Subcutaneous abdominal adipose tissue (tissue), 5 donors: ENCODE measurements around the gene TM9SF1.
A peak's percentile ranks its signal among the peaks of the same experiment; 100 is the strongest.

Experiments used
- H3K27ac ChIP-seq: one replicate; pipeline ENCODE4 v1.7.0; 2013; ENCODE audit warnings: low read depth, mild to moderate bottlenecking, inconsistent platforms, low read length, moderate library complexity
- H3K27me3 ChIP-seq, 5 donors: one replicate each; pipeline ENCODE4 v1.7.0; 2013; ENCODE audit warnings: low read length in 5 of 5, inconsistent platforms in 1 of 5; ENCODE audit not compliant: control insufficient read depth in 5 of 5, insufficient read depth in 4 of 5
- H3K36me3 ChIP-seq, 5 donors: one replicate each; pipeline ENCODE4 v1.7.0; 2013; ENCODE audit warnings: low read length in 5 of 5; ENCODE audit not compliant: control insufficient read depth in 5 of 5, insufficient read depth in 5 of 5
- H3K4me1 ChIP-seq, 5 donors: one replicate each; pipeline ENCODE4 v1.7.0; 2013; ENCODE audit warnings: low read length in 5 of 5, mild to moderate bottlenecking in 3 of 5, moderate library complexity in 1 of 5; ENCODE audit not compliant: control insufficient read depth in 5 of 5, insufficient read depth in 5 of 5
- H3K4me3 ChIP-seq, 5 donors: one replicate each; pipeline ENCODE4 v1.7.0; 2013; ENCODE audit warnings: low read length in 5 of 5, low read depth in 1 of 5
- H3K9ac ChIP-seq, 5 donors: one replicate each; pipeline ENCODE4 v1.7.0; 2013; ENCODE audit warnings: low read length in 5 of 5, mild to moderate bottlenecking in 4 of 5, moderate library complexity in 3 of 5
- H3K9me3 ChIP-seq, 5 donors: one replicate each; pipeline ENCODE4 v1.7.0; 2013; ENCODE audit warnings: low read length in 5 of 5; ENCODE audit not compliant: control insufficient read depth in 5 of 5
- donor health status: healthy.
- donor health status: healthy.
- donor health status: healthy.
- donor health status: healthy.
- donor health status: healthy.

Gene TM9SF1

GRCh38 chr14:24179294-24179960 is 15.8 kb downstream of the TM9SF1 start:
- no peaks in the 10 kb centered on the region for H3K27me3 ChIP-seq
- peak overlapping the region; percentile 10 for H3K27ac ChIP-seq
- H3K9me3 ChIP-seq: no peaks in the 10 kb centered on the region
- H3K4me1 ChIP-seq: no peaks in the 10 kb centered on the region
- H3K9ac ChIP-seq: peak overlapping the region in 1 of 5 donors; percentile 37
- H3K4me3 ChIP-seq: no peak overlapping the region
- H3K36me3 ChIP-seq: peaks cover 0 to 94% (median 81%) of the 10 kb centered on the region in 5 donors

GRCh38 chr14:24178399-24179178 is 16.7 kb downstream of the TM9SF1 start:
- H3K36me3 ChIP-seq: peaks cover 0 to 89% (median 73%) of the 10 kb centered on the region in 5 donors
- no peaks in the 10 kb centered on the region for H3K27me3 ChIP-seq
- no peak overlapping the region for H3K27ac ChIP-seq
- H3K4me1 ChIP-seq: no peaks in the 10 kb centered on the region
- H3K9ac ChIP-seq: no peak overlapping the region
- H3K4me3 ChIP-seq: no peak overlapping the region
- H3K9me3 ChIP-seq: no peaks in the 10 kb centered on the region

- Histone ChIP-seq H3K9ac (no peak overlapping the region), H3K27ac (no peak overlapping the region), H3K4me1 (no peaks in the 10 kb centered on the region), H3K27me3 (no peaks in the 10 kb centered on the region), H3K36me3 (peaks cover 0 to 89% (median 73%) of the 10 kb centered on the region in 5 donors), H3K9me3 (no peaks in the 10 kb centered on the region), H3K4me3 (no peak overlapping the region)
Measured at GRCh38 chr14:24177891-24178290, 17.4 kb downstream of the TM9SF1 start.

GRCh38 chr14:24177041-24177825 is 18.0 kb downstream of the TM9SF1 start:
- Histone ChIP-seq H3K9me3 (no peaks in the 10 kb centered on the region), H3K4me1 (peaks cover 0 to under 1% (median 0%) of the 10 kb centered on the region in 5 donors), H3K27me3 (no peaks in the 10 kb centered on the region), H3K36me3 (peaks cover 0 to 89% (median 70%) of the 10 kb centered on the region in 5 donors), H3K9ac (no peak overlapping the region), H3K27ac (no peak overlapping the region), H3K4me3 (no peak overlapping the region)

GRCh38 chr14:24176599-24176998 is 18.6 kb downstream of the TM9SF1 start:
- peaks cover 0 to 83% (median 64%) of the 10 kb centered on the region in 5 donors for H3K36me3 ChIP-seq
- H3K27ac ChIP-seq: no peak overlapping the region
- H3K9ac ChIP-seq: no peak overlapping the region
- peaks cover 0 to 7% (median 5%) of the 10 kb centered on the region in 5 donors for H3K4me1 ChIP-seq
- no peaks in the 10 kb centered on the region for H3K9me3 ChIP-seq
- no peak overlapping the region for H3K4me3 ChIP-seq
- H3K27me3 ChIP-seq: no peaks in the 10 kb centered on the region

- Histone ChIP-seq H3K4me1 (peaks cover 0 to 11% (median 5%) of the 10 kb centered on the region in 5 donors), H3K27me3 (no peaks in the 10 kb centered on the region), H3K9me3 (no peaks in the 10 kb centered on the region), H3K9ac (no peak overlapping the region), H3K36me3 (peaks cover 2 to 61% (median 36%) of the 10 kb centered on the region in 5 donors), H3K4me3 (no peak overlapping the region), H3K27ac (no peak overlapping the region)
Measured at GRCh38 chr14:24172871-24173281, 22.4 kb downstream of the TM9SF1 start.

- Histone ChIP-seq H3K4me3 (peak overlapping the region in 2 of 5 donors; percentile 22 to 50), H3K27me3 (no peaks in the 10 kb centered on the region), H3K9me3 (no peaks in the 10 kb centered on the region), H3K9ac (no peak overlapping the region), H3K4me1 (peaks cover 0 to 11% (median 5%) of the 10 kb centered on the region in 5 donors), H3K27ac (no peak overlapping the region), H3K36me3 (peaks cover 2 to 59% (median 36%) of the 10 kb centered on the region in 5 donors)
Measured at GRCh38 chr14:24172261-24172860, 22.9 kb downstream of the TM9SF1 start.

GRCh38 chr14:24171422-24172260 is 23.6 kb downstream of the TM9SF1 start, which contains the start of gene REC8:
Gene REC8, plus strand, starts transcription at chr14:24172080. Its CDS starts 473 bp downstream, at chr14:24172553.
- no peaks in the 10 kb centered on the region for H3K9me3 ChIP-seq
- H3K36me3 ChIP-seq: peaks cover 2 to 58% (median 34%) of the 10 kb centered on the region in 5 donors
- no peaks in the 10 kb centered on the region for H3K27me3 ChIP-seq
- H3K9ac ChIP-seq: no peak within 1 kb of the TSS
- peaks cover 0 to 11% (median 5%) of the 10 kb centered on the region in 5 donors for H3K4me1 ChIP-seq
- no peak within 1 kb of the TSS for H3K27ac ChIP-seq
- H3K4me3 ChIP-seq: peak within 1 kb of the TSS in 3 of 5 donors; percentile 22 to 50 (median 43)
